Tibial nerve (tissue), 4 donors: Measurements from ENCODE around the gene CCBE1. TPM values are rescaled to one million over a fixed set of nuclear protein-coding genes. Genes with fewer than 3 reads are reported as not detected.

Source experiments
- DNase-seq, 2 donors: peaks; one replicate each; pipeline ENCODE4 v3.0.0-alpha.2; 2019; ENCODE audit warnings: low spot score in 2 of 2
- H3K27ac ChIP-seq, 4 donors: fragments of 200-600 bp; sonication (generic) in 3 of 4; one replicate each; pipeline ENCODE4 v1.5.1; 2017 to 2019; ENCODE audit warnings: mild to moderate bottlenecking in 1 of 4
- H3K27me3 ChIP-seq, 2 donors: fragments of 200-600 bp; sonication (generic) in 1 of 2; one replicate each; pipeline versions ENCODE4 v1.5.1 to v1.6.0; 2017 to 2019
- H3K36me3 ChIP-seq, 3 donors: fragments of 200-600 bp; sonication (generic); one replicate each; pipeline ENCODE4 v1.5.1; 2018 to 2019
- H3K4me1 ChIP-seq, 4 donors: fragments of 200-600 bp; sonication (generic) in 3 of 4; one replicate each; pipeline ENCODE4 v1.5.1; 2017 to 2019
- H3K4me3 ChIP-seq, 4 donors: fragments of 200-600 bp; sonication (generic) in 3 of 4; one replicate each; pipeline ENCODE4 v1.5.1; 2017 to 2019; ENCODE audit warnings: mild to moderate bottlenecking in 1 of 4, moderate library complexity in 1 of 4
- H3K9me3 ChIP-seq, 4 donors: fragments of 200-600 bp; sonication (generic) in 3 of 4; one replicate each; pipeline ENCODE4 v1.5.1; 2017 to 2019
- CTCF ChIP-seq, 5 experiments: fragments of 200-600 bp in 3 of 5; fragments of 450-650 bp in 2 of 5; sonication (generic) in 3 of 5; IDR thresholded peaks; one replicate each; pipeline ENCODE4 v1.5.1; 2016 to 2019; ENCODE audit warnings: antibody characterized with exemption in 5 of 5, mild to moderate bottlenecking in 3 of 5, moderate library complexity in 2 of 5
- EP300 ChIP-seq, 2 donors: sonication (generic); formaldehyde crosslinking; IDR thresholded peaks; one replicate each; pipeline ENCODE4 v1.6.1; 2017; ENCODE audit warnings: antibody characterized with exemption in 2 of 2, mild to moderate bottlenecking in 1 of 2
- POLR2A ChIP-seq, 2 donors: fragments of 450-650 bp; IDR thresholded peaks; one replicate each; pipeline ENCODE4 v1.6.1; 2017; ENCODE audit warnings: antibody characterized with exemption in 2 of 2, mild to moderate bottlenecking in 2 of 2, moderate library complexity in 2 of 2
- WGBS, 2 donors: methylation state at CpG; one replicate each; pipeline ENCODE4 v1.1.5; 2018; 5-methylcytosine and 5-hydroxymethylcytosine counted together
- total RNA-seq, 4 donors: library from RNA; depleted of rRNA; stranded (reverse); fragments of >200 nt; gene quantifications; one replicate each; pipeline ENCODE4 v1.1.0, GENCODE V29; 2016

CCBE1 gene
- total RNA-seq, 4 donors from 2014 or later = 0.30 to 3.9 (median 1.3) TPM

GRCh38 chr18:59477849-59478248 is 219.4 kb downstream of the CCBE1 start:
- Histone ChIP-seq H3K36me3 (no peaks in the 10 kb centered on the region), H3K27ac (no peak overlapping the region), H3K27me3 (no peaks in the 10 kb centered on the region), H3K4me3 (no peak overlapping the region), H3K4me1 (no peaks in the 10 kb centered on the region), H3K9me3 (no peaks in the 10 kb centered on the region)
- DNase-seq = no peak
- WGBS, 2 donors = 81 to 91% methylated on average over 2 of the region's 2 CpGs
- no peak for TF ChIP-seq CTCF (IDR thresholded peaks at IDR 0.05)
- no peak for TF ChIP-seq POLR2A (IDR thresholded peaks at IDR 0.05)

- no peaks in the 10 kb centered on the region for H3K9me3 ChIP-seq
- no peak for DNase-seq
- no peak overlapping the region for H3K4me3 ChIP-seq
- no peaks in the 10 kb centered on the region for H3K27me3 ChIP-seq
- no peaks in the 10 kb centered on the region for H3K36me3 ChIP-seq
- TF ChIP-seq EP300 (IDR thresholded peaks at IDR 0.05) (no peak), POLR2A (IDR thresholded peaks at IDR 0.05) (no peak), CTCF (IDR thresholded peaks at IDR 0.05) (no peak)
- H3K4me1 ChIP-seq = no peaks in the 10 kb centered on the region
- 62 to 70% methylated on average over 8 of the region's 8 CpGs for WGBS, 2 donors
- H3K27ac ChIP-seq = no peak overlapping the region
Observed at GRCh38 chr18:59470561-59471121, 226.6 kb downstream of the CCBE1 start.

- WGBS, 2 donors = 84 to 85% methylated on average over 15 of the region's 15 CpGs
- TF ChIP-seq CTCF (IDR thresholded peaks at IDR 0.05) = no peak
- TF ChIP-seq POLR2A (IDR thresholded peaks at IDR 0.05) = no peak
- H3K27me3 ChIP-seq = no peaks in the 10 kb centered on the region
Observed at GRCh38 chr18:59469463-59470180, 227.6 kb downstream of the CCBE1 start.

DNA sequence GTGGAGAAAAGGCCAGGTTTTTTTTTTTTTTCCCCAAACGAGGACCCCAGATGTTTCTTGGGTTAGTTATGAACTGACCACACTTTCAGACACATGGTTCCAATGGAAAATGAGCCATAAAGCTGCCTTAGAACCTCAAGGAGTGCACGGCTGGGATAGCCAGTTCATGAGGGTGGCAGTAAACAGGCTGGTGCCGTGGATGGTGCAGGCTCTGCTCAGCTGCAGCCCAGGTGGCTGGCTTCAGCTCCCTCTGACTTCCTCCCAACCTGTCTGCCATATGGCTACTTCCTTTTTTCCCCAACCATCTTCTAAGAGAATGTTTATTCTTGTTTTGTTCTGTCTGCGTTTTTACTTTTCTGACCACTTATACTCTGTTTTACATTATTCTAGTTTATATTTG is 228.4 kb downstream of the CCBE1 start:
- Histone ChIP-seq H3K36me3 (no peaks in the 10 kb centered on the region), H3K27me3 (no peaks in the 10 kb centered on the region), H3K9me3 (no peaks in the 10 kb centered on the region), H3K27ac (no peak overlapping the region), H3K4me1 (no peaks in the 10 kb centered on the region), H3K4me3 (no peak overlapping the region)
- WGBS, 2 donors = 52 to 76% methylated on average over 4 of the region's 4 CpGs
- DNase-seq = no peak
- TF ChIP-seq EP300 (IDR thresholded peaks at IDR 0.05) (no peak), CTCF (IDR thresholded peaks at IDR 0.05) (no peak), POLR2A (IDR thresholded peaks at IDR 0.05) (no peak)

More at GRCh38 chr18:59469463-59470180, 227.6 kb downstream of the CCBE1 start:
- no peak for DNase-seq
- Histone ChIP-seq H3K4me3 (no peak overlapping the region), H3K27ac (no peak overlapping the region), H3K9me3 (no peaks in the 10 kb centered on the region), H3K36me3 (no peaks in the 10 kb centered on the region), H3K4me1 (no peaks in the 10 kb centered on the region)

DNA sequence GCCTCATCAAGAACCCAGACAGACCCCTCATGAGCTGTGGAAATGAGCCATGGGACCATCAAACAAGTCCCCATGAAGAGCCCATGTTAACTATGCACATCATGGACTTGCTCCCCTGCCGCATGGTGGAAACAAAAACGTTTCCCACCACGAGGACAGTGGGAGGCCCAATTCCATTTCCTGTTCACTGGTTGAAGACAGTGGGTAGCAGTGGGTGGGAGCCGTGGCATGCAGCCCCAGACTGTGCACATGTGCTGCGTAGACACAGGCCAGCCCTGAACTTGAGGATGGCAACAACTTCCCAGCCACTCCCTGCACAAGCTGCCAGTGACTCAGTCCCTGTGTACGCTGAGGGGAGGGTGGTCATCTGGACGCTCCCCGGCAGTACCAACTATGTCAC is 229.7 kb downstream of the CCBE1 start:
- no peaks in the 10 kb centered on the region for H3K9me3 ChIP-seq
- no peaks in the 10 kb centered on the region for H3K4me1 ChIP-seq
- no peak overlapping the region for H3K4me3 ChIP-seq
- H3K36me3 ChIP-seq = no peaks in the 10 kb centered on the region
- DNase-seq = no peak
- no peak overlapping the region for H3K27ac ChIP-seq
- 77 to 84% methylated on average over 6 to 8 of the region's 8 CpGs for WGBS, 2 donors
- no peaks in the 10 kb centered on the region for H3K27me3 ChIP-seq
- TF ChIP-seq POLR2A (IDR thresholded peaks at IDR 0.05) (no peak), EP300 (IDR thresholded peaks at IDR 0.05) (no peak), CTCF (IDR thresholded peaks at IDR 0.05) (no peak)
